ENCODE data around the gene PNMA8A. TPM values are rescaled to one million over a fixed set of nuclear protein-coding genes. Genes with fewer than 3 reads are reported as not detected.

PNMA8A gene
- total and polyA plus RNA-seq, 2 of the 8 experiments (the other 6 are each of a cell fraction or from before 2014, with no cell fraction given): 10.0 to 22.8 TPM

GRCh38 chr19:46454244-46454643 is 17.1 kb downstream of the PNMA8A start:
- H4K91ac ChIP-seq (replicated peaks; ENCODE audit: insufficient read length, low read length): no peak overlapping the region
- no peak overlapping the region for H3K27ac ChIP-seq (ENCODE audit: low read depth, low read length)

More at GRCh38 chr19:46454244-46454643, 17.1 kb downstream of the PNMA8A start:
- no peak overlapping the region for H3K23ac ChIP-seq (ENCODE audit: insufficient read length)
- H4K20me1 ChIP-seq (replicated peaks in 1 of 2; ENCODE audit: control insufficient read depth in 1 of 2, insufficient read depth in 2 of 2, low read length in 2 of 2): no peaks in the 10 kb centered on the region
- H2BK20ac ChIP-seq (ENCODE audit: low read length): no peak overlapping the region
- WGBS, 2 experiments (ENCODE audit: extremely low coverage in 1 of 2, insufficient coverage in 1 of 2, insufficient read length in 1 of 2, insufficient replicate concordance in 2 of 2, low coverage in 1 of 2, low lambda C conversion rate in 2 of 2, missing lambda C conversion rate in 1 of 2): 84% methylated on average over 3 of the region's 3 CpGs; no CpG with 5 or more reads in 1 of the 2 experiments
- H3K9me3 ChIP-seq (ENCODE audit: insufficient read depth in 2 of 2, low read depth in 1 of 2, low read length in 1 of 2): no peaks in the 10 kb centered on the region
- H2BK15ac ChIP-seq (ENCODE audit: low read length): no peak overlapping the region
- no peak overlapping the region for H3K4ac ChIP-seq (replicated peaks; ENCODE audit: insufficient read length, low read depth, low read length)
- no peak overlapping the region for H2AFZ ChIP-seq (ENCODE audit: low read length)
- POLR2A ChIA-PET (ENCODE audit: partially characterized antibody): no interaction called here
- no peak overlapping the region for H3K9ac ChIP-seq (replicated peaks in 1 of 4; ENCODE audit: extremely low read depth in 1 of 4, low read depth in 3 of 4, low read length in 3 of 4)
- H3K79me2 ChIP-seq (ENCODE audit: control insufficient read depth in 1 of 2, insufficient read depth in 2 of 2, low read length in 2 of 2): no peaks in the 10 kb centered on the region
- no peak overlapping the region for H3K14ac ChIP-seq (ENCODE audit: insufficient read length)
- no peaks in the 10 kb centered on the region for H3K36me3 ChIP-seq (ENCODE audit: control insufficient read depth in 2 of 4, insufficient read depth in 4 of 4, low read length in 3 of 4)
- H3K56ac ChIP-seq (replicated peaks; ENCODE audit: insufficient read length, low read depth, low read length): no peak overlapping the region
- no peak overlapping the region for H2BK120ac ChIP-seq (replicated peaks; ENCODE audit: low read depth, low read length)
- H3K18ac ChIP-seq (ENCODE audit: extremely low read depth, low read length): no peak overlapping the region
- H4K5ac ChIP-seq (ENCODE audit: insufficient read length, low read depth, low read length): no peak overlapping the region
- H2BK5ac ChIP-seq (ENCODE audit: low read depth, low read length): no peak overlapping the region
- no peak overlapping the region for H2BK12ac ChIP-seq (ENCODE audit: low read depth, low read length)
- H3K4me2 ChIP-seq (ENCODE audit: insufficient read depth in 1 of 2, low read depth in 2 of 2, low read length in 2 of 2): no peak overlapping the region
- H4K8ac ChIP-seq (ENCODE audit: extremely low read depth, insufficient read depth, low read length): no peak overlapping the region
- TF ChIP-seq MAX (IDR thresholded peaks at IDR 0.05) (no peak), POU5F1 (IDR thresholded peaks at IDR 0.05; ENCODE audit: low read depth, low read length) (no peak), EGR1 (IDR thresholded peaks at IDR 0.05; ENCODE audit: borderline replicate concordance, low read depth, low read length) (no peak), POLR2AphosphoS5 (IDR thresholded peaks at IDR 0.05; ENCODE audit: low read depth, low read length) (no peak), JUND (IDR thresholded peaks at IDR 0.05; ENCODE audit: low read length) (no peak), SP1 (IDR thresholded peaks at IDR 0.05; ENCODE audit: low read depth, low read length) (no peak), KDM5A (IDR thresholded peaks at IDR 0.05; ENCODE audit: low read length) (no peak), CHD1 (IDR thresholded peaks at IDR 0.05; ENCODE audit: low read depth, low read length) (no peak), SP2 (IDR thresholded peaks at IDR 0.05; ENCODE audit: low read length) (no peak), NRF1 (IDR thresholded peaks at IDR 0.05; ENCODE audit: low read depth, low read length) (no peak), SUZ12 (IDR thresholded peaks at IDR 0.05; ENCODE audit: low read length) (no peak), RNF2 (IDR thresholded peaks at IDR 0.05; ENCODE audit: borderline replicate concordance, low read depth, low read length, missing control alignments, poor library complexity, severe bottlenecking) (no peak), RFX5 (IDR thresholded peaks at IDR 0.05; ENCODE audit: borderline replicate concordance, low read depth, low read length) (no peak), FOSL1 (IDR thresholded peaks at IDR 0.05; ENCODE audit: insufficient read depth, low read depth, low read length) (no peak), HDAC6 (IDR thresholded peaks at IDR 0.05; ENCODE audit: low read depth, low read length) (no peak)
- CTCF ChIA-PET (ENCODE audit: partially characterized antibody): no interaction called here
- no peaks in the 10 kb centered on the region for H3K23me2 ChIP-seq (ENCODE audit: low read depth, low read length)
- no peaks in the 10 kb centered on the region for H3K27me3 ChIP-seq (replicated peaks in 1 of 4; ENCODE audit: control insufficient read depth in 3 of 4, extremely low read depth in 1 of 4, insufficient read depth in 3 of 4, low read length in 3 of 4)
- no peaks in the 10 kb centered on the region for H3K79me1 ChIP-seq (ENCODE audit: low read depth, low read length)
- H3K4me3 ChIP-seq (ENCODE audit: extremely low read depth in 1 of 4, insufficient read depth in 2 of 4, low read depth in 3 of 4, low read length in 4 of 4): no peak overlapping the region
- no peaks in the 10 kb centered on the region for H3K4me1 ChIP-seq (replicated peaks in 1 of 4; ENCODE audit: control insufficient read depth in 3 of 4, insufficient read depth in 4 of 4, low read length in 3 of 4)
- H2AK5ac ChIP-seq (ENCODE audit: low read depth, low read length): no peak overlapping the region
- FAIRE-seq (no peak), DNase-seq (ENCODE audit: low read depth in 1 of 2, low spot score in 2 of 2) (no peak)

All from H1 (cell line).